K562 (cell line): ENCODE data around the gene ARSI. TPM values are rescaled to one million over a fixed set of nuclear protein-coding genes. Genes with fewer than 3 reads are reported as not detected.

Experiments
- ATF3 ChIP-seq, 2 experiments: fragments of 450-650 bp in 1 of 2; sonication (generic) in 1 of 2; formaldehyde crosslinking in 1 of 2; IDR thresholded peaks in 1 of 2; conservative IDR thresholded peaks in 1 of 2; 2 replicates each; pipeline versions ENCODE4 v1.6.1 to v1.8.1; 2016 to 2023; ENCODE audit warnings: mild to moderate bottlenecking in 2 of 2, moderate library complexity in 2 of 2, inconsistent platforms in 1 of 2, missing genetic modification reagents in 1 of 2
- ATF7 ChIP-seq: fragments of 450-650 bp; IDR thresholded peaks from 2 replicates; pipeline ENCODE4 v1.7.1; 2014; ENCODE audit warnings: mild to moderate bottlenecking, moderate library complexity
- CHCHD3 ChIP-seq: fragments of 250-450 bp; sonication (Bioruptor Pico); IDR thresholded peaks from 2 replicates; pipeline ENCODE4 v2.1.2; 2022; ENCODE audit warnings: mild to moderate bottlenecking
- JUNB ChIP-seq: fragments of 450-650 bp; formaldehyde crosslinking; conservative IDR thresholded peaks from 2 replicates; pipeline ENCODE4 v1.4.0; 2020; ENCODE audit warnings: mild to moderate bottlenecking
- PCBP2 ChIP-seq: fragments of 200-400 bp; formaldehyde crosslinking; IDR thresholded peaks from 2 replicates; pipeline ENCODE4 v1.6.1; 2018; ENCODE audit warnings: low read length, low read depth, mild to moderate bottlenecking, moderate library complexity; ENCODE audit not compliant: poor library complexity, severe bottlenecking
- PHTF2 ChIP-seq: fragments of 250-450 bp; sonication (Bioruptor Pico); IDR thresholded peaks from 2 replicates; pipeline ENCODE4 v1.5.0; 2021; ENCODE audit warnings: mild to moderate bottlenecking
- PKNOX1 ChIP-seq: fragments of 450-650 bp; IDR thresholded peaks from 2 replicates; pipeline ENCODE4 v1.6.1; 2016
- RCOR1 ChIP-seq, 2 experiments: IDR thresholded peaks; 2 replicates each; pipeline ENCODE4 v1.6.1; 2012; ENCODE audit warnings: low read depth in 2 of 2, low read length in 2 of 2, borderline replicate concordance in 1 of 2, improper control_type of control experiment in 1 of 2
- RFX1 ChIP-seq: fragments of 450-650 bp; IDR thresholded peaks from 2 replicates; pipeline ENCODE4 v1.6.1; 2016; ENCODE audit warnings: mild to moderate bottlenecking, moderate library complexity
- SAP30 ChIP-seq: fragments of 200-600 bp; sonication (generic); IDR thresholded peaks from 2 replicates; pipeline ENCODE4 v1.6.1; 2012; ENCODE audit warnings: borderline replicate concordance, low read depth, mild to moderate bottlenecking, moderate library complexity, low read length, control low read depth, inconsistent platforms; ENCODE audit not compliant: insufficient read depth, poor library complexity, severe bottlenecking
- SMARCB1 ChIP-seq: IDR thresholded peaks from 2 replicates; pipeline ENCODE4 v1.6.1; 2011; ENCODE audit warnings: improper control_type of control experiment, low read depth; ENCODE audit not compliant: insufficient read length
- SRSF7 ChIP-seq: fragments of 200-400 bp; formaldehyde crosslinking; optimal IDR thresholded peaks from 2 replicates; pipeline ENCODE3; 2017; ENCODE audit warnings: mild to moderate bottlenecking, low read depth, low read length
- TAF1 ChIP-seq: IDR thresholded peaks from 2 replicates; pipeline ENCODE4 v1.6.1; 2011; ENCODE audit warnings: mild to moderate bottlenecking, low read length, moderate library complexity; ENCODE audit not compliant: insufficient read depth, control insufficient read depth, severe bottlenecking; ENCODE audit errors: extremely low read depth
- TRIM25 ChIP-seq: fragments of 450-650 bp; IDR thresholded peaks from 2 replicates; pipeline ENCODE4 v1.7.0; 2016; ENCODE audit warnings: borderline replicate concordance
- ZFP36 ChIP-seq: fragments of 150-350 bp; IDR thresholded peaks from 2 replicates; pipeline ENCODE4 v1.6.1; 2018; ENCODE audit warnings: low read length, low read depth; ENCODE audit not compliant: partially characterized antibody
- ZNF197 ChIP-seq: fragments of 200-800 bp; sonication (Bioruptor generic); IDR thresholded peaks from 2 replicates; pipeline ENCODE4 v1.6.1; 2016; ENCODE audit warnings: low read depth, missing genetic modification characterization, missing compliant biosample characterization
- ZNF398 ChIP-seq: fragments of 250-450 bp; sonication (Bioruptor Pico); IDR thresholded peaks from 2 replicates; pipeline ENCODE4 v1.8.0; 2021; ENCODE audit warnings: moderate library complexity, mild to moderate bottlenecking, inconsistent platforms
- polyA plus RNA-seq, 8 experiments: library from polyadenylated mRNA; depleted of rRNA in 4 of 8; stranded (reverse) in 5 of 8; unstranded in 3 of 8; fragments of >200 nt; fragmentation: Nextera tagmentation in 2 of 8; fragmentation: Illumina TruSeq in 1 of 8; extraction: Ambion mirVana in 2 of 8; extraction: Trizol in 1 of 8; gene quantifications; 2 replicates each; pipeline versions ENCODE4 v1.2.1 to v1.2.3, GENCODE V29; 2011 to 2014; ENCODE audit warnings: inconsistent platforms in 1 of 8, missing spikeins in 1 of 8
- total RNA-seq, 7 experiments: library from RNA; depleted of rRNA in 6 of 7; stranded (reverse); fragments of >200 nt in 6 of 7; fragmentation: Illumina TruSeq in 2 of 7; extraction: Trizol in 2 of 7; gene quantifications; 2 replicates each; pipeline versions ENCODE4 v1.2.1 to v1.2.3, GENCODE V29; 2011 to 2021; ENCODE audit warnings: low replicate concordance in 1 of 7

ARSI gene
- total and polyA plus RNA-seq, 9 of the 15 experiments (the other 6 are each of a cell fraction or from before 2014, with no cell fraction given), result 0.04 to 0.07 TPM; not detected in 7

- TF ChIP-seq ATF3 (IDR thresholded peaks at IDR 0.05) (no peak), ATF3 (CRISPR knock-in tag; conservative IDR thresholded peaks at IDR 0.05) (no peak), SAP30 (no peak), CHCHD3 (CRISPR knock-in tag) (no peak), RCOR1 (IDR thresholded peaks at IDR 0.05; ENCODE audit: borderline replicate concordance in 1 of 2, low read depth in 2 of 2, low read length in 2 of 2) (0 out of 4 replicates have a peak, but pooled peaks of 1 of the 2 experiments have one; percentile 9), PHTF2 (CRISPR knock-in tag) (no peak), TRIM25 (no peak), ZNF398 (CRISPR knock-in tag) (no peak), SRSF7 (no peak), ZFP36 (peak; percentile 43), PKNOX1 (peak; percentile 33; the same call in 1 of the 2 replicates), ZNF197 (no peak), RFX1 (peak; percentile 84), ATF7 (no peak), TAF1 (no peak), SMARCB1 (no peak), PCBP2 (no peak), JUNB (CRISPR knock-in tag) (no peak)
- TF ChIP-seq, all 486 proteins: peak for 4
Measured at GRCh38 chr5:150309101-150309885, 6.6 kb upstream of the ARSI start (continued).
